Measurements from ENCODE around the gene MYH11.

GRCh38 chr16:15897121-15897780, 40.4 kb upstream of the MYH11 start:
- TF ChIP-seq POLR2A (IDR thresholded peaks at IDR 0.05) = no peak
- TF ChIP-seq CTCF (IDR thresholded peaks at IDR 0.05 in 4 of 5, conservative IDR thresholded peaks at IDR 0.05 in 1 of 5) = no peak

Data from gastrocnemius medialis (tissue), 4 donors.